ENCODE data around the gene NRG4. TPM values are rescaled to one million over a fixed set of nuclear protein-coding genes. Genes with fewer than 3 reads are reported as not detected.

NRG4 gene
- total and polyA plus RNA-seq, 2 of the 8 experiments (the other 6 are each of a cell fraction or from before 2014, with no cell fraction given) = 0.24 TPM; not detected in 1

DNA sequence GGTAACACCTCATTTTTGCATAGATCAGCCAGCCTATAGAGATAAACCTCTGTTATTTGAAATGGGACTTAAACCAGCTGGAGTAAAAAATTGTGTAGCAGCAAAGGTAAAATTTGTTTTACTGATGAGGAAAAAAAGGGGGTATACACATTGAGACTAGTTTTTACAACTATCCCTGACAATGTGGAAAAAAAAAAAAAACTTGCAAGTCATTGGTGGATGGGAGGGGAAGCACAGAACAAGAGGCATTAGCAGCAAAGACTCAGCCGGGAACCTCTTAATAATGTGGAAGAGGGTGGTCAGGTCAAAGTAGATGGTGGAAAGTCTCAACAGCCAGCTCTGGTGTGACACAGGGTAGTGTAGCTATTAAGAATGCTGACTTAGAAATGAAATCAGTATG lies 94.1 kb downstream of the NRG4 start:
- no peak overlapping the region for H4K8ac ChIP-seq (ENCODE audit: extremely low read depth, insufficient read depth, low read length)
- no peak overlapping the region for H2BK12ac ChIP-seq (ENCODE audit: low read depth, low read length)
- no peak overlapping the region for H4K91ac ChIP-seq (replicated peaks; ENCODE audit: insufficient read length, low read length)
- POLR2A ChIA-PET (ENCODE audit: partially characterized antibody) = no interaction called here
- H3K27me3 ChIP-seq (replicated peaks in 1 of 4; ENCODE audit: control insufficient read depth in 3 of 4, extremely low read depth in 1 of 4, insufficient read depth in 3 of 4, low read length in 3 of 4) = no peaks in the 10 kb centered on the region
- H2BK20ac ChIP-seq (ENCODE audit: low read length) = no peak overlapping the region
- no peak overlapping the region for H2AK5ac ChIP-seq (ENCODE audit: low read depth, low read length)
- H3K79me1 ChIP-seq (ENCODE audit: low read depth, low read length) = peaks cover 3% of the 10 kb centered on the region; the same call in 1 of the 2 replicates
- no peak overlapping the region for H2BK5ac ChIP-seq (ENCODE audit: low read depth, low read length)
- CTCF ChIA-PET (ENCODE audit: partially characterized antibody) = interaction anchor here (0.8 to 1.3 kb wide), 3 partner anchors 11 to 108 kb away, joined by 3 to 10 read pairs (median 3); no protein-coding TSS in a partner anchor
- H3K23ac ChIP-seq (ENCODE audit: insufficient read length) = no peak overlapping the region
- FAIRE-seq = no peak
- H3K18ac ChIP-seq (ENCODE audit: extremely low read depth, low read length) = no peak overlapping the region
- H3K9me3 ChIP-seq (ENCODE audit: insufficient read depth in 2 of 2, low read depth in 1 of 2, low read length in 1 of 2) = no peaks in the 10 kb centered on the region
- no peak for DNase-seq (ENCODE audit: low read depth in 1 of 2, low spot score in 2 of 2)
- H4K5ac ChIP-seq (ENCODE audit: insufficient read length, low read depth, low read length) = no peak overlapping the region
- no peak overlapping the region for H2BK120ac ChIP-seq (replicated peaks; ENCODE audit: low read depth, low read length)
- no peak for TF ChIP-seq USF2 (IDR thresholded peaks at IDR 0.05; ENCODE audit: low read length)
- no peak for TF ChIP-seq CHD1 (IDR thresholded peaks at IDR 0.05; ENCODE audit: low read depth, low read length)
- no peak for TF ChIP-seq KDM5A (IDR thresholded peaks at IDR 0.05; ENCODE audit: low read length)
- no peak for TF ChIP-seq SIX5 (IDR thresholded peaks at IDR 0.05; ENCODE audit: low read depth, low read length)
- peaks cover 4 to 52% (median 34%) of the 10 kb centered on the region in 4 experiments; a peak in 7 of 8 replicates for H3K36me3 ChIP-seq (ENCODE audit: control insufficient read depth in 2 of 4, insufficient read depth in 4 of 4, low read length in 3 of 4)
- peaks cover 6 to 10% of the 10 kb centered on the region in 2 experiments for H4K20me1 ChIP-seq (replicated peaks in 1 of 2; ENCODE audit: control insufficient read depth in 1 of 2, insufficient read depth in 2 of 2, low read length in 2 of 2)
- H3K27ac ChIP-seq (ENCODE audit: low read depth, low read length) = no peak overlapping the region
- no peaks in the 10 kb centered on the region for H3K4me1 ChIP-seq (replicated peaks in 1 of 4; ENCODE audit: control insufficient read depth in 3 of 4, insufficient read depth in 4 of 4, low read length in 3 of 4)
- peaks cover 7 to 41% of the 10 kb centered on the region in 2 experiments; a peak in 3 of 4 replicates for H3K79me2 ChIP-seq (ENCODE audit: control insufficient read depth in 1 of 2, insufficient read depth in 2 of 2, low read length in 2 of 2)
- H3K4me3 ChIP-seq (ENCODE audit: extremely low read depth in 1 of 4, insufficient read depth in 2 of 4, low read depth in 3 of 4, low read length in 4 of 4) = no peak overlapping the region
- no peak overlapping the region for H3K4me2 ChIP-seq (ENCODE audit: insufficient read depth in 1 of 2, low read depth in 2 of 2, low read length in 2 of 2)
- H3K56ac ChIP-seq (replicated peaks; ENCODE audit: insufficient read length, low read depth, low read length) = no peak overlapping the region
- H2BK15ac ChIP-seq (ENCODE audit: low read length) = no peak overlapping the region
- no peak overlapping the region for H2AFZ ChIP-seq (ENCODE audit: low read length)
- 93% methylated on average over 1 of the region's 1 CpG; no CpG with 5 or more reads in 1 of the 2 experiments for WGBS, 2 experiments (ENCODE audit: extremely low coverage in 1 of 2, insufficient coverage in 1 of 2, insufficient read length in 1 of 2, insufficient replicate concordance in 2 of 2, low coverage in 1 of 2, low lambda C conversion rate in 2 of 2, missing lambda C conversion rate in 1 of 2)
- no peaks in the 10 kb centered on the region for H3K23me2 ChIP-seq (ENCODE audit: low read depth, low read length)
- H3K14ac ChIP-seq (ENCODE audit: insufficient read length) = no peak overlapping the region
- H3K9ac ChIP-seq (replicated peaks in 1 of 4; ENCODE audit: extremely low read depth in 1 of 4, low read depth in 3 of 4, low read length in 3 of 4) = no peak overlapping the region
- H3K4ac ChIP-seq (replicated peaks; ENCODE audit: insufficient read length, low read depth, low read length) = no peak overlapping the region
